Heart right ventricle (tissue), 16 donors: Measurements from ENCODE around the gene LRRTM3. TPM values are rescaled to one million over a fixed set of nuclear protein-coding genes. Genes with fewer than 3 reads are reported as not detected.

Source experiments
- ATAC-seq, 8 donors: fragments of 200-7000 bp; cut with Tn5 transposase; one replicate each; pipeline ENCODE4 v1.9.1; 2020; ENCODE audit warnings: mild to moderate bottlenecking in 8 of 8, moderate library complexity in 8 of 8, moderate number of reproducible peaks in 1 of 8
- DNase-seq, 2 donors: peaks; one replicate each; pipeline ENCODE4 v3.0.0-alpha.2; 2020
- H3K27ac ChIP-seq, 10 donors: fragments of 200-600 bp; sonication (generic) in 2 of 10; one replicate each; pipeline versions ENCODE4 v1.5.0 to v1.8.0; 2020 to 2022; ENCODE audit warnings: mild to moderate bottlenecking in 3 of 10
- H3K27me3 ChIP-seq, 7 donors: fragments of 200-600 bp; one replicate each; pipeline ENCODE4 v1.8.0; 2021 to 2022; ENCODE audit warnings: mild to moderate bottlenecking in 2 of 7
- H3K36me3 ChIP-seq, 9 donors: fragments of 200-600 bp; sonication (generic) in 1 of 9; one replicate each; pipeline versions ENCODE4 v1.5.0 to v1.8.0; 2020 to 2022; ENCODE audit warnings: mild to moderate bottlenecking in 2 of 9
- H3K4me1 ChIP-seq, 9 donors: fragments of 200-600 bp; sonication (generic) in 1 of 9; one replicate each; pipeline versions ENCODE4 v1.5.0 to v1.8.0; 2020 to 2022; ENCODE audit warnings: mild to moderate bottlenecking in 4 of 9
- H3K4me3 ChIP-seq, 10 donors: fragments of 200-600 bp; sonication (generic) in 2 of 10; one replicate each; pipeline versions ENCODE4 v1.5.0 to v1.8.0; 2020 to 2022; ENCODE audit warnings: mild to moderate bottlenecking in 7 of 10, moderate library complexity in 2 of 10
- H3K9me3 ChIP-seq, 11 donors: fragments of 200-600 bp in 10 of 11; sonication (generic) in 2 of 11; one replicate each; pipeline versions ENCODE4 v1.5.0 to v1.8.0; 2013 to 2022; ENCODE audit warnings: mild to moderate bottlenecking in 2 of 11, control low read depth in 1 of 11, moderate library complexity in 1 of 11
- WGBS, 2 donors: extraction: QIAGEN DNeasy Blood & Tissue Kit; methylation state at CpG; one replicate each; pipeline ENCODE4 v1.1.7; 2013; ENCODE audit warnings: inconsistent platforms in 1 of 2; 5-methylcytosine and 5-hydroxymethylcytosine counted together
- intact Hi-C, 10 donors: fragments of 100-400 bp; cut with DNase I; formaldehyde crosslinking; loops; one replicate each; pipeline versions ENCODE4 v1.11.1 to v1.14.2; 2022
- polyA plus RNA-seq, 2 donors: library from polyadenylated mRNA; stranded (reverse); fragments of 200-250 nt; gene quantifications; one replicate each; pipeline ENCODE4 v1.2.3, GENCODE V29; 2013
- total RNA-seq, 10 donors: library from RNA; stranded (reverse); fragmentation: NEBNext Ultra II Directional in 3 of 10; extraction: Animal tissue kit (Norgen Biotek cat#: 25700) in 3 of 10; gene quantifications; one replicate each; pipeline versions ENCODE4 v1.2.1 to v1.2.4, GENCODE V29; 2021 to 2023
- TF ChIP-seq, protein P1 (sequence below), 9 donors: fragments of 200-600 bp; sonication (generic) in 2 of 9; IDR thresholded peaks; one replicate each; pipeline versions ENCODE4 v1.5.0 to v1.8.0; 2021 to 2022; ENCODE audit warnings: antibody characterized with exemption in 9 of 9, mild to moderate bottlenecking in 5 of 9, moderate library complexity in 1 of 9
- donor health status: Arrhythmogenic right ventricular cardiomyopathy.
- donor health status: ischemic (EF 13 %, LVEDD 7.1; RV severe dilation, severe dysfunction).
- donor health status: healthy with polysubstance abuse.
- donor health status: DM: no; HTN: yes; CAD: no.
- donor health status: DM: no; HTN: no; CAD: no.
- donor health status: ischemic (EF 25% LVEDD 6.9; RV normal size, moderate dysfunction).
- donor health status: ischemic (EF 25% LVEDD 5.7; RV mildly dilated, moderate dysfunction).
- donor health status: healthy.
- donor health status: DM: yes; HTN: yes; CAD: no.
- donor health status: Ischemic cardiomyopathy.
- donor health status: ischemic (EF 35%, LVEDD 5.7; RV mildly dilated, moderate dysfunction).
- donor health status: nonischemic (EF 11% LVEDD 7.7; RV severe dilation, severe dysfunction).
- donor health status: DM: yes; HTN: yes; CAD: no.
- donor health status: PGD.
- donor health status: ischemic (EF 29% LVEDD 5.4; RV normal size, mild dysfunction).
- donor health status: nonischemic (EF 23%, LVEDD 6.1; RV moderate dilation, normal function).

Gene LRRTM3
- total and polyA plus RNA-seq, 12 donors = not detected

DNA sequence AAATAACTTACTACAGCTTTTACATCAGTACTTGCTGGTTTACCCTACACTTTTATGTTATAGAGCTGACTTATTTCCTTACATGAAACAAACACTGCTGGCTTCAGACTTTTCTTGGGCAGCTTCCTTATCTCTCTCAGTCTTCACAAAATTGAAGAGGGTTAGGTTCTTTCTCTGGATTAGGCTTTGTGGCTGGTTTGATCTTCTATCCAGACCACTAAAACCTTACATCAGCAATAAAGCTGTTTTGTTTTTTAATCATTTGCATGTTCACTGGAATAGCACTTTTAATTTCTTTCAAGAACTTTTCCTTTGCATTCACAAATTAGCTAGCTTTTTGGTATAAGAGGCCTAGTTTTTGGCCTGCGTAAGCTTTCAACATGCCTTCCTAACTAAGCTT, 218.7 kb downstream of the LRRTM3 start:
- DNase-seq = no peak
- Histone ChIP-seq H3K4me3 (no peak overlapping the region), H3K27ac (no peak overlapping the region), H3K9me3 (no peaks in the 10 kb centered on the region), H3K36me3 (no peaks in the 10 kb centered on the region), H3K4me1 (peaks cover 0 to 8% (median 0%) of the 10 kb centered on the region in 9 donors), H3K27me3 (no peaks in the 10 kb centered on the region)
- intact Hi-C loops = no loop called here
- WGBS, 2 donors = 61 to 95% methylated on average over 1 of the region's 1 CpG
- TF ChIP-seq, protein P1, sequence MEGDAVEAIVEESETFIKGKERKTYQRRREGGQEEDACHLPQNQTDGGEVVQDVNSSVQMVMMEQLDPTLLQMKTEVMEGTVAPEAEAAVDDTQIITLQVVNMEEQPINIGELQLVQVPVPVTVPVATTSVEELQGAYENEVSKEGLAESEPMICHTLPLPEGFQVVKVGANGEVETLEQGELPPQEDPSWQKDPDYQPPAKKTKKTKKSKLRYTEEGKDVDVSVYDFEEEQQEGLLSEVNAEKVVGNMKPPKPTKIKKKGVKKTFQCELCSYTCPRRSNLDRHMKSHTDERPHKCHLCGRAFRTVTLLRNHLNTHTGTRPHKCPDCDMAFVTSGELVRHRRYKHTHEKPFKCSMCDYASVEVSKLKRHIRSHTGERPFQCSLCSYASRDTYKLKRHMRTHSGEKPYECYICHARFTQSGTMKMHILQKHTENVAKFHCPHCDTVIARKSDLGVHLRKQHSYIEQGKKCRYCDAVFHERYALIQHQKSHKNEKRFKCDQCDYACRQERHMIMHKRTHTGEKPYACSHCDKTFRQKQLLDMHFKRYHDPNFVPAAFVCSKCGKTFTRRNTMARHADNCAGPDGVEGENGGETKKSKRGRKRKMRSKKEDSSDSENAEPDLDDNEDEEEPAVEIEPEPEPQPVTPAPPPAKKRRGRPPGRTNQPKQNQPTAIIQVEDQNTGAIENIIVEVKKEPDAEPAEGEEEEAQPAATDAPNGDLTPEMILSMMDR (IDR thresholded peaks at IDR 0.05) = no peak
- no peak for ATAC-seq
